Common myeloid progenitor, CD34-positive (primary cell): ENCODE results near the gene KLF3.

Experiments used
- CTCF ChIA-PET: fragments of 350-600 bp; sonication (Branson Sonifier 250); formaldehyde crosslinking; loops from one replicate; lab custom pipeline; 2021; ENCODE audit warnings: antibody characterized with exemption; lab: Charles Lee
- POLR2A ChIA-PET: fragments of 350-600 bp; sonication (Branson Sonifier 250); formaldehyde crosslinking; loops from one replicate; lab custom pipeline; 2021; ENCODE audit warnings: antibody characterized with exemption; lab: Charles Lee
- DNase-seq, 3 donors: peaks; one replicate each; pipeline versions ENCODE4 v3.0.0 to v3.0.0-alpha.2; 2013
- H3K27ac ChIP-seq, 2 experiments: 1 replicate in 1 of 2; 2 replicates in 1 of 2; pipeline ENCODE4 v1.7.0; 2013; ENCODE audit warnings: inconsistent platforms in 2 of 2, low read length in 2 of 2, mild to moderate bottlenecking in 2 of 2, low read depth in 1 of 2, moderate library complexity in 1 of 2; ENCODE audit not compliant: severe bottlenecking in 2 of 2, insufficient read depth in 1 of 2, poor library complexity in 1 of 2
- H3K27me3 ChIP-seq, 5 experiments: replicated peaks in 2 of 5; 1 replicate in 3 of 5; 2 replicates in 2 of 5; pipeline versions ENCODE4 v1.6.1 to v1.7.0; 2013; ENCODE audit warnings: low read length in 4 of 5, mild to moderate bottlenecking in 2 of 5, moderate library complexity in 2 of 5, inconsistent platforms in 1 of 5; ENCODE audit not compliant: insufficient read depth in 5 of 5, control insufficient read depth in 4 of 5
- H3K36me3 ChIP-seq, 4 experiments: 1 replicate in 2 of 4; 2 replicates in 2 of 4; pipeline versions ENCODE4 v1.6.1 to v1.7.0; 2013; ENCODE audit warnings: low read length in 3 of 4, control low read depth in 1 of 4, mild to moderate bottlenecking in 1 of 4; ENCODE audit not compliant: control insufficient read depth in 4 of 4, insufficient read depth in 4 of 4
- H3K4me1 ChIP-seq, 4 experiments: 1 replicate in 3 of 4; 2 replicates in 1 of 4; pipeline versions ENCODE4 v1.6.1 to v1.7.1; 2013; ENCODE audit warnings: low read length in 3 of 4, mild to moderate bottlenecking in 3 of 4, control low read depth in 1 of 4, inconsistent platforms in 1 of 4, moderate library complexity in 1 of 4; ENCODE audit not compliant: control insufficient read depth in 4 of 4, insufficient read depth in 4 of 4; ENCODE audit errors: control extremely low read depth in 1 of 4
- H3K4me3 ChIP-seq, 7 experiments: 1 replicate in 4 of 7; 2 replicates in 3 of 7; pipeline versions ENCODE4 v1.5.1 to v1.7.0; 2013; ENCODE audit warnings: mild to moderate bottlenecking in 7 of 7, low read length in 6 of 7, moderate library complexity in 6 of 7, inconsistent platforms in 2 of 7, low read depth in 2 of 7, control low read depth in 1 of 7; ENCODE audit not compliant: insufficient read depth in 4 of 7, control insufficient read depth in 1 of 7; ENCODE audit errors: extremely low read depth in 1 of 7
- H3K9me3 ChIP-seq, 5 experiments: 1 replicate in 4 of 5; 2 replicates in 1 of 5; pipeline versions ENCODE4 v1.6.1 to v1.7.1; 2013; ENCODE audit warnings: low read length in 4 of 5, mild to moderate bottlenecking in 2 of 5, inconsistent platforms in 1 of 5, low read depth in 1 of 5, moderate library complexity in 1 of 5; ENCODE audit not compliant: control insufficient read depth in 4 of 5, insufficient read depth in 2 of 5; ENCODE audit errors: control extremely low read depth in 1 of 5
- whole genome bisulfite sequencing: methylation state at CpG from one replicate; pipeline ENCODE4 v1.1.5; 2013; ENCODE audit not compliant: insufficient coverage; 5-methylcytosine and 5-hydroxymethylcytosine counted together

KLF3 gene

DNA sequence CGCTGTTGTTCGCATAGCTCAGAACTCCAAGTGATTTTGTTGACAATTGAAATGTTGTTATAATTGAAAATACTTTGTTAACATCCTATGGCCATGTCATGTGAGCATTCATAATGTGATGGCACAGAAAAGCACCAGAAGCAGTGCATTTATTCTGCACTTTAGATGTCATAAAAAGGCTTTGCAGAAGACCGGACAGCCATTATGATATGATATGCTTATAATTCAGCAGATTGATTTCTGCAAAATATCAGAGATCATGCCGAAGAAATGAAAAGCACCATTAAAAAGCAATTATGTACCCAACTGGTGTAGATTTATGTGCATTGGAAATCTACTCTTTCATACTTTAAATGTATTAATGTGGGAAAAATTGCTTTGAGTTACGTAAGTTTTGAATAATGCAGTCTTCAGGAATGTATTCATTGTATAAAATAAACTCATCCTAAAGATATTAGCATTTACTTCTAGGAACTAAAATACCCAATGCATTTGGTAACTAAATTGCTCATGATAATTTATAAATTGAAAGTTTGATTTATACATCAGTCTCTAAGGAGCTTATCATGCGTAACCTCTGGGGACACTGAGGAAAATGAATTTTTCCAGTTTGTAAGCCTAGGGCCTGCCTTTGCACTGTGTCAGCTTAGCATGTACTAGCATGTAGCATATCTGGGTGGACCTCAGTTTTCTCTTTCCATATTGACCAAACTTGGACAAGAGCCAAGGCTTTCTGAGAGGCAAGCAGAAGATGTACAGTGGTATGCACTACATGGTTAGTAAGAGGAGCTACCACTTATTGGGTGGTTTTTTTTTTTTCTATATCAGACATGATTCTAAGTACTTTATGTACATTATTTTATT, 75.2 kb downstream of the KLF3 start:
- 94% methylated on average over 2 of the region's 6 CpGs for WGBS

DNA sequence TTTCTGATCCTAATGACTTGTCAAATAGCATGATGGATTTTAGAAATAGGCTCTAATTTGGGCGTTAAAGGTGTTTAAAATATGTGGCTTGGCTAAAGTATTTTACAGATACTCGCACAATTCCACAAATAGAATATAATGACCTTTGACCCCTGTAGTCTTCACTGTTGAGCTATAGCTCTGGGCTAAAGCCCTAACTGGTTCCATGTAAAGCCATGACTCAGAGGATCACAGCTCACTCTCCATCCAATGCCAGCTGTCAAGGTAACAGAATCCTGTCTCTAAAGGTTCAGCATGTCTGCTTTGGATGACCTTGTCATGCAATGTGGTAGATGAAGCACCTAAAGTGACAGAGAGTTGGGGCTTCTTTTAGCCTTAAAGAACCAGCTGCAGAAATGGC, 76.3 kb downstream of the KLF3 start:
- POLR2A ChIA-PET: no interaction called here
- 100% methylated on average over 1 of the region's 2 CpGs for WGBS

More for the DNA sequence above, 75.2 kb downstream of the KLF3 start:
- Histone ChIP-seq H3K4me1 (peaks cover 3 to 11% (median 8%) of the 10 kb centered on the region in 4 experiments), H3K4me3 (no peak overlapping the region), H3K36me3 (no peaks in the 10 kb centered on the region), H3K27me3 (no peaks in the 10 kb centered on the region), H3K9me3 (no peaks in the 10 kb centered on the region), H3K27ac (no peak overlapping the region)
- no peak for DNase-seq
- ChIA-PET POLR2A (no interaction called here), CTCF (interaction anchor here (1.0 to 4.6 kb wide), 4 partner anchors 8 to 40 kb away, joined by 3 to 33 read pairs (median 4); no protein-coding TSS in a partner anchor)

DNA sequence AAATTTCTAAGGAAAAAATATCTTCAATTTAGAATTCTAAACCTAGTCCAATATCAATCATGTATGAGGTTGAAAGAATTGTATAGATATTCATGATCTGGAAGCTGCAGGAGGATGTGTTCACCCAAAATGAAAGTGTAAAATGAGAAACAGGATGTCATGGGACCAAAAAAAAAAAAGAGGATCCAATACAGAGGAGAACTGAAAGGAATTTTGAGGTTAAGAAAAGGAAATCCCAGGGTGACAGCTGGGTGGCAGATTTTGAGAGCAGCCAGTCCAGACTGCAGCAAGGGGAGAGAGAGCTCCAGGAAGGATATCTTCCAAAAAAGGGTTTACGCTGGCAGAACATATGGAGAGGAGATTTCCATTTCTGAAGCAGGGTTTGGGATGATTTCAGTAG, 79.9 kb downstream of the KLF3 start:
- peaks cover 3 to 12% (median 12%) of the 10 kb centered on the region in 4 experiments for H3K4me1 ChIP-seq
- CTCF ChIA-PET: interaction anchor here (0.7 to 4.6 kb wide), 6 partner anchors 13 to 635 kb away, joined by 3 to 33 read pairs (median 5); no protein-coding TSS in a partner anchor
- POLR2A ChIA-PET: interaction anchor here (1.1 kb wide), 1 partner anchor 793 kb away, joined by 4 read pairs; no protein-coding TSS in a partner anchor
- peak in 2 of 3 donors; percentile 50 to 59 for DNase-seq
- H3K27ac ChIP-seq: no peak overlapping the region
- 0% methylated on average over 1 of the region's 1 CpG for WGBS
- no peaks in the 10 kb centered on the region for H3K27me3 ChIP-seq
- peak overlapping the region in 4 of 7 experiments; percentile 5 to 52 (median 30) for H3K4me3 ChIP-seq
- H3K9me3 ChIP-seq: peaks cover 0 to 20% (median 15%) of the 10 kb centered on the region in 5 experiments
- H3K36me3 ChIP-seq: no peaks in the 10 kb centered on the region

More for the DNA sequence above, 76.3 kb downstream of the KLF3 start:
- no peak overlapping the region for H3K4me3 ChIP-seq
- H3K27me3 ChIP-seq: no peaks in the 10 kb centered on the region
- peaks cover 3 to 12% (median 12%) of the 10 kb centered on the region in 4 experiments for H3K4me1 ChIP-seq
- no peaks in the 10 kb centered on the region for H3K36me3 ChIP-seq
- no peak overlapping the region for H3K27ac ChIP-seq
- CTCF ChIA-PET: interaction anchor here (0.9 to 4.6 kb wide), 4 partner anchors 9 to 672 kb away, joined by 3 to 33 read pairs (median 3); no protein-coding TSS in a partner anchor
- no peaks in the 10 kb centered on the region for H3K9me3 ChIP-seq
- no peak for DNase-seq

DNA sequence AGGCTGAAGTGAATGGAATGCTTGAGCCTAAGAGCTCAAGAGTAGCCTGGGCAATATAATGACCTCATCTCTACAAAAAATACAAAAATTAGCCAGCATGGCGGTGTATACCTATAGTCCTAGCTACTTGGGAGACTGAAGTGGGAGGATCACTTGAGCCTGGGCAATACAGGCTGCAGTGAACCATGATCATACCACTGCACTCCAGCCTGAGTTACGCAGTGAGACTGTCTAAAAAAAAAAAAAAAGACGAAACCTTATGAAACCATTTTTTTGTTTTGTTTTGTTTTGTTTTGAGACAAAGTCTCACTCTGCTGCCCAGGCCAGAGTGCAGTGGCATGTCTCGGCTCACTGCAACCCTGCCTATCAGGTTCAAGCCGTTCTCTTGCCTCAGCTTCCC, 81.9 kb downstream of the KLF3 start:
- peaks cover 3 to 12% (median 12%) of the 10 kb centered on the region in 4 experiments for H3K4me1 ChIP-seq
- H3K36me3 ChIP-seq: no peaks in the 10 kb centered on the region
- 93% methylated on average over 4 of the region's 5 CpGs for WGBS
- no peak overlapping the region for H3K27ac ChIP-seq
- CTCF ChIA-PET: interaction anchor here (0.6 to 2.2 kb wide), 5 partner anchors 10 to 58 kb away, joined by 3 to 6 read pairs (median 3); partner anchors contain the start of genes TLR1 and TLR10
- DNase-seq: no peak
- peaks cover 0 to 20% (median 15%) of the 10 kb centered on the region in 5 experiments for H3K9me3 ChIP-seq
- no peaks in the 10 kb centered on the region for H3K27me3 ChIP-seq
- H3K4me3 ChIP-seq: no peak overlapping the region
- POLR2A ChIA-PET: no interaction called here

DNA sequence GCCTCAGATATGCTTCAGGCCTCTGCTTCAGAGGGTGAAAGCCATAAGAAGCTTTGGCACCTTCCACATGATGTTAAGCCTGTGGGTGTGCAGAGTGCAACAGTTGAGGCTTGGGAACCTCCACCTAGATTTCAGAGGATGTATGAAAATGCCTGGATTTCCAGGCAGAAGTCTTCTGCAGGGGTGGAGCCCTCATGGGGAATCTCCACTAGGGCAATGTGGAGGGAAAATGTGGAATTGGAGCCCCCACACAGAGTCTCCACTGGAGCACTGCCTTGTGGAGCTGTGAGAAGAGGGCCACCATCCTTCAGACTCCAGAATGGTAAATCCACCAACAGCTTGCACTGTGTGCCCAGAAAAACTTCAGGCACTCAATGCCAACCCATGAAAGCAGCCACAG, 83.6 kb downstream of the KLF3 start:
- CTCF ChIA-PET: interaction anchor here (2.1 kb wide), 1 partner anchor 12 kb away, joined by 6 read pairs; no protein-coding TSS in a partner anchor
- POLR2A ChIA-PET: no interaction called here
- Histone ChIP-seq H3K9me3 (peaks cover 0 to 20% (median 15%) of the 10 kb centered on the region in 5 experiments), H3K4me1 (peaks cover 3 to 15% (median 12%) of the 10 kb centered on the region in 4 experiments), H3K36me3 (no peaks in the 10 kb centered on the region), H3K27me3 (no peaks in the 10 kb centered on the region), H3K4me3 (no peak overlapping the region), H3K27ac (no peak overlapping the region)
- no peak for DNase-seq

DNA sequence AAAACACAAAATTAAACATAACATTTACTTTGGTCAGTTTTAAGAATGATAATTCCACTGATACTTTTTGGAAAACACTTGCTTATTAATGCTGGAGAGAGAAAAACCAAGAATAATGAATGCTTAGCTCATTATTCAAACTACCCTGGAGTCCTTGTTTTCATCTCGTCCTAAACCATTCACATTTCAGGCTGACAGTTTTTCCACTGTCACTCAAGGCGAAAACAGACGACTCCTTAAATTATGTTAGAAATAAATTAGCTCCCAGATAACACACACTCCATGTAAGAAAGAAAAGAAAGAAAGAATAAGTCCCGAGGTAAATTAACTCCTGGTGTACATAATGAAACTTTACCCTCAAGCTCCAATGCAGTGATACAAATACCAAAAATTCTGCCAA, 85.3 kb downstream of the KLF3 start:
- H3K4me3 ChIP-seq: no peak overlapping the region
- CTCF ChIA-PET: interaction anchor here (1.1 to 1.9 kb wide), 3 partner anchors 8 to 10 kb away, joined by 3 to 5 read pairs (median 4); no protein-coding TSS in a partner anchor
- no peaks in the 10 kb centered on the region for H3K36me3 ChIP-seq
- POLR2A ChIA-PET: no interaction called here
- H3K27ac ChIP-seq: no peak overlapping the region
- peaks cover 0 to 3% (median 2%) of the 10 kb centered on the region in 4 experiments for H3K4me1 ChIP-seq
- DNase-seq: no peak
- H3K9me3 ChIP-seq: peaks cover 0 to 20% (median 15%) of the 10 kb centered on the region in 5 experiments
- WGBS: no CpG with 5 or more reads among the region's 4 CpGs
- H3K27me3 ChIP-seq: no peaks in the 10 kb centered on the region
